HG03039 (cell line): ENCODE data around the gene ZNF319.

Experiments used
- ATAC-seq: cut with Tn5 transposase; IDR thresholded peaks from one replicate; pipeline ENCODE4 v1.9.1; 2021; ENCODE audit warnings: mild to moderate bottlenecking, moderate library complexity; ENCODE audit not compliant: unreplicated experiment

ZNF319 gene

DNA sequence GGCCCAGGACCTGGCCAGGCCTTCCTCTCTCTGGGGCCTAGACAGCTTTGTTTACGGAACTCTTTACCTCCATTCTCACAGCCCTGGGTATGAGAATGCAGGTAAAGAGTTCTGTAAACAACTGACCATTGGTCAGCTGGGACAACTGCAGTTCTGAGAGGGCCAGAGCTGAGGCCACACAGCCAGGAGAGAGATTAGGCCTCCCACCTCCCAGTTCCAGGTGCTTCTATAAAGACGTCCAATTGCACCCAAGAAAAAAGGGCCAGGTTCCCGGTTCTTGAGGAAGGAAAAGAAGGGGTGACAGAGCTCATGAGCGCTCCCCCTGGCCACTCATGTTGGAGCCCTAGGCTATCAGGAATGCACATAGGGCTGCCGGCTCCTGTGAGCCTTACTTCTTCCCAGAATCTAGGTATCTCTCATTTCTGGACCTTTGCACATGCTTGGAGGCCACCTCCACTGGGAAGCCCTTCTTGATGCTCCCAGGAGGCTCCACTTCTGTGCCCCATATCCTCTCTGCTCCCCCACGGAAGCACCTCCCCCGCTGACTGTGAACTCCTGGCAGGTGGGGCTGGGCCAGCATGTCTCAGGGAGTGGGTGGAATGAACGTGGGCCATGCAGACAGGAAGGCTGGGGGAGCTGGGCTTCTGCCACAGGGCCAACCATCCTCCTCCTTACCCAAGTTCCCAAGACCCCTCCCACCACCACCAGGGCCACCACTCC lies 42.6 kb downstream of the ZNF319 start:
- no peak for ATAC-seq

DNA sequence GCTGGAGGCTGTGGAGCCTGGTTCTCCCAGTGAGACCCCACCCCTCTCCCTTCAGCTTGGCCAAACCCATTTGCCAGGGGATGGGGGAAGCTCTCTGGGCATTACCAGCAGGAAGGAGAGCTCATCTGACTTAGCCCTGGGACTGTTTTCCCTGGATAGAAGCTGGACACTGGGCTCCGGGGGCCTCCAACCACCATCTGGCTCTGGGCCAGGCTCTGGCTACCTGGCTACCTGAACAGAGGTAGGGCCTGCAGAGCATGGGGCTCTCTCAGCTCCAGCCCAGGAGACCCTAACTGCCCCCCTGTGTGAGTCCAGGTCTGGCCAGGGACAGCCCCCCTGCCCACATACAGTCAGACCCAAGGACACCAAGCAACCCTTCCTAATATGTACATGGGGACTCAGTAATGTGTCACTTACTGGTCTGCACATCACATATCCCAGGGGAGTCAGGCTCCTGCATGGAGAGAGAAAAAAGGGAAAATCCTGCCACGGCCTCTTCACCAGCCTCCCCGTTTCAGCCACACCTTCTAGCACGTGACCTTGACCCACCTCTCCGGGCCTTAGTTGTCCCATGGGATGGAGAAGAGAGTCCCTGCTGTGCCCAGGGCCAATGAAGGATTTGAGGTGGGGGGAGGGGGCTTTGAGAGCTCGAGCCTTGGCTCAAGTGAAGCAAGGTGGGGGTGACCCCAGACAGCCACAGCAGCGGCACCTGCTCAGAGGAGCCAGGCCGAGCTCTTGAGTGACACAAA lies 43.4 kb downstream of the ZNF319 start:
- ATAC-seq: no peak

DNA sequence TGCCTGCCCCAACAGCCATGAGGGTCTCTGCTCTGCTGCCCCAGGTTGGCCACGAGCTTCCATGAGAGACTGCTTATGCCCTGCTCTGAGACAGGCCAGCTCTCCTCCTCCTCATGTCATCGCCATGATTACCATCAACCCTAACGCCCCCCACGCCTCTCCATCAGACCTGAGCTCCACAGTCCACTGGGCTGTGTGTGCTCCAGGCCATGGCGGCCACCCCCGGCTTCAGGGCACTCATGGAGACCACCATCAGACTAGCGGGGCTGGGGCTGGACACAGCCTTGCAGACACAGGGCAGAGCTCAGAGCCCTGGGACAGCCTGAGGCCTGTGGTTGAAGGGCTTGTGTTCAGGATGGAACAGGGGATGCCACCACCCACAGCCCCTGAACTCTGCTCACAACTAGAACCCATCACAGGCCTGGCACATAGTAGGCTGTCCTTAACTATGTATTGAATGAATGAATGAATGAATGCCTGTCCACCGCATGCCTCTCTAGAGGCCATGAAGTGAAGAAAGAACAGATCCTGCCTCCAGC lies 44.1 kb downstream of the ZNF319 start:
- ATAC-seq: no peak

DNA sequence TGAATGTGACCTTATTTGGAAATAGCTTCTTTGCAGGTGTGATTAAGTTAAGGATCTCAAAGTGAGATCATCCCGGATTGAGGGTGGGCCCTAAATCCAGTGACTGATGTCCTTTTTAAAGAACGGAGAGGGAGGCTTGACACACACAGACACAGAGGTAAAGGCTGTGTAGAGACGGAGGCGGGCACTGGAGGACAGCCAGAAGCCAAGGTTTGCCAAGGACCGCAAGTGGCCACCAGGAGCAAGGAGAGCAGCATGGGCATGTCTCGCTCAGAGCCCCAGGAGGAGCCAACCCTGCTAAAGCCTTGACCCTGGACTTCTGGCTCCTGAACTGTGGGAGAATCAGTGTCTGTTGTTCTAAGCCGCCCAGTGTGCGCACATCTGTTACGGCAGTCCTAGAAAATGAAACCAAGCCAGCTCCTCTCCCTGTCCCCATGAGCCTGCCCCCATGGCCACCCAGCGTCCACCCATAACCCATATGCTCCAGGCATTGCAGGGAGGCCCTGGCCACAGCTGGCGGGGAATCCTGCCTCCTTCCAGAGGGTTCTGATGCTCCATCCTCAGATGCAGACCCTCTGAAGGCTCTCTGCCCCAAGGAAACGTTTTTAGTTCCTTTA lies 44.8 kb downstream of the ZNF319 start:
- ATAC-seq: no peak

DNA sequence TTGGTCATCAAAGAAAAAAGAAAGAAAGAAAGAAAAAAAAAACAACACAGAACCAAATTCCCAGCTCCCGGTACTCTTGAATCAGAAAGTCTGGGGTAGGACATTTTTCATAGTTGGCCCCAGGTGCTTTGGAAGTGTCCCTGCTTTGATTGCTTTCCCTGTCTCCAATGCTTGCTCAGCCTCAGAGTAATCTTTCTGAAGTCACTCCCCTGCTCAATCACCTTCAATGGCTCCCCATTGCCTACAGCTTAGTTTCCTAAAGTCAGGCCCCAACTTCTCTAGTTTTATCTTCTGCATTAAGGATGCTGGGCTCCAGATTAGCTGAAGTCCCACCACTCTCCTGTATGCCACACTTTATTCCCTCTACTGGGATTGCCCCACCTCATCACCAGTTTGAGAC lies 46.6 kb downstream of the ZNF319 start:
- no peak for ATAC-seq

DNA sequence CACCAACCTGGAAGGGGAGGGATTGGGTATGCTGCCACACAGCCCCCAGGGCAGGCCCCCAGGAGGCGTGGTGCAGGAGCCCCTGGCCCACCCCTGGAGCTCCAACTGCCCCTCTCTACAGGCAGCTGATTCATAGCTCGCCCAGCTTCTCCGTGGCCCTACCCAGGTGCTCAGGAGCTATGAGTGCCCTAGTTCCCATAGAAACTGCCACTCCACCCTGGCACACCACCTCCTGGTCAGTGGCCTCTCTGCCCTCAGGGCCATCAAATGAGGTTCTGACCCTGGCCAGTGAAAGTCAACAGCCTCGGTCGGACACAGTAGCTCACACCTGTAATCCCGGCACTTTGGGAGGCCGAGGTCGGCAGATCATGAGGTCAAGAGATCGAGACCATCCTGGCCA lies 47.6 kb downstream of the ZNF319 start:
- ATAC-seq: no peak

DNA sequence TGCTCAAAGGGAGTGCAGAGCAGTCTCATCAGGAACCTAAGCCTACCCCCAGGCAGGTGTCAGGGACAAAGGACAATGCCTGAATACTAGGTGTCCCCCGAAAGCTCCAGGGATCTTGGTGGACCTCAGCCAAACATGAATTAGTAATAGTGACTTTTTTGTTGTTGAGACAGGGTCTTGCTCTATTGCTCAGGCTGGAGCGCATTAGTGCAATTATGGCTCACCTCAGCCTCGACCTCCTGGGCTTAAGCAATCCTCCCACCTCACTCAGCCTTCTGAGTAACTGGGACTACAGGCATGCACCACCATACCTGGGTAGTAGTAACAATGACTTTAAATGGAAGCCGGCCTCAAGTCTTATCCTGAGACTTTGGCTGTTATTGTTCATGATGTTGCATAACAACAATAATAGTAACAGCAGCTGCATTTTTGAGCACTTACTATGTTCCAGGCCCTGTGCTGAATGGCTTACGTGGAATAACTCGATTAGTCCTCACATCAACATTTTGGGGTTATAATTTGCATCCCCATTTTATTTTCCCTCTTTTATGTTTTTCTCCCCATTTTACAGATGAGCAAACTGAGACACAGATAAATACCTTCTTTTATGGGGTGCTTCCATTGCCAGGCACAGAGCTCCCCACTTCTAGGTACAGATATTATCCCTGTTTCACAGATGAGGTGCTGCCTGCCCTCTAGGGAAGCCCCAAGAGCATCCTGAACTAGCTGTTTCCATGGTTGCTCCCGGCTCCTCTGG lies 49.1 kb downstream of the ZNF319 start:
- no peak for ATAC-seq

DNA sequence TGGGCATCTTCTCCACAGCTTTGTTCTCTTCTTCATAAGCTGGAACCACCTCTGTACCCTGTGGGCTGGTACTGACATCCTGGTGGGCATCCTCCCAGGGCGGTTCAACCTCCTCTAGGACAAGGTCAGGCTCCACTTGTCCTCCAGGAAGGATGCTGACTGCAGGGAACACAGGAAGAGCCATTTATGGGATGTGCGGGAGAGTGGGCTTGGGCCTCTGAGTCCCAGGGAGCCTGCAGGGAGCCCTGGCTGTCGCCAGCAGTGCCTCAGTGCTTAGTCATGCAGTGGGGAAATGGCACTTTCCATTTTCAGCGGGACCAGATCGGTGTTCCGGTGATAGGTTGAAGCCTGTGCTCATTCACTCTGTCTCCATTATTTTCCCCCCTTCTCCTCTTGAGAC lies 50.1 kb downstream of the ZNF319 start:
- ATAC-seq: no peak

DNA sequence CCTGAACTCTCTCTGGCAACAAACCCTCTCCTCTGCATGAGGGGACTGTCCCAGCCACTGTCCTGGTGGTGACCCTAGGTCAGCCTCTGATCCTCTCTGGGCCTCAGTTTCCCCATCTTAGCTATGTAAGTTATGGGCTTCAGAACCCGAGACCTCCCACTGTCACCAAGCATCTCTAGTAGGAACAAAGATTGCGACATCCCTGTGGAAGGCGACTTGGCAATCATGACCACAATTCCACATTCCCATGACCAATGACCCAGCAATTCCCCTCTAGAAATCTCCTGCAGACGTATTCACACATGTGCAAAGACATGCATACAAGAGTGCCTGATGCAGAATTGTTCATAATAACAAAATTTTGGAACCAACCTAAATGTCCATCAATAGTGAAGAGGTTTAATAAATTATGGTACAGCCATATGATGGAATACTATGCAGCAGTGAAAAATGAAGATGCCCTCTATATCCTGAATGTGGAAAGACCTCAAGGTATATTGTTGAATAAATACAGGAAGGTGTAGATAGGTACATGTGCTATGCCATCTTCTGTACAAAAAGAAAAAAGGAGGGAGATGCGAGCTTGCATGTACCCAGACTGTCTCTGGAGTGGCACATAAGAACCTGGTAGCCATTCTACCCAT lies 50.8 kb downstream of the ZNF319 start:
- ATAC-seq: no peak

DNA sequence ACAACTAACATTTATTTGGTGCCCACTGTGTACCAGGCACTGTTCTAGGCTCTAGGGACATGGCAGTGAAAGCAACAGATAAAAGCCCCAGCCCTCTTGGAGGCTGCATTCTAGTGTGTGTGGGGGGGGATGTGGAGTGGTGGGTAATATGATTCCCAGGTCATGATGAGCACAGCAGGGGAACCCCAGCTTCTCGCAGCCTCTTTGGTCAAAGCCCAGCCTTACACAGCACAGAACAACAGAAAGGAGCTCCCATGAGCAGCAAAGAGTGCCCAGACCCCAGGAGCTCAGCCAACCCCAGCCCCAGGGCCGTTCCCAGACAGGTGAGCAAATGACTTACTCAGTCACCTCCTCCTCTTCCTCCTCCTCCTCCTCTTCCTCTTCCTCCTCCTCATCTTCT lies 51.5 kb downstream of the ZNF319 start:
- ATAC-seq: no peak

DNA sequence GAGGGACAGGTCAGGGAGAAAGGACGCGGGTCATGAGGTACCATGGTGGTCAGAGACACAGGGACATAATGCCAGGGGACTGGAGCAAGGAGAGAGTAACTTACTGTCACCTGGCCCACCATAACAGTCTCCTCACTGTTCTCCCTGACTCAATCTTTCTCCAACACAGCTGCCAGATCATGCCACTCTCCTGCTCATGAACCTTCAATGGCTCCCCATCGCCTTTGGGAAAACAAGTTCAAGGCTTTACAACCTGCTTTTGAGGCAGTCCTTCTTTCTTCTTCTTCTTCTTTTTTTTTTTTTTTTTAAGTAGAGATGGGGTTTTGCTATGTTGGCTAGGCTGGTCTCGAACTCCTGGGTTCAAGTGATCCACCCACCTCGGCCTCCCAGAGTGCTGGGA lies 52.4 kb downstream of the ZNF319 start:
- ATAC-seq: no peak

DNA sequence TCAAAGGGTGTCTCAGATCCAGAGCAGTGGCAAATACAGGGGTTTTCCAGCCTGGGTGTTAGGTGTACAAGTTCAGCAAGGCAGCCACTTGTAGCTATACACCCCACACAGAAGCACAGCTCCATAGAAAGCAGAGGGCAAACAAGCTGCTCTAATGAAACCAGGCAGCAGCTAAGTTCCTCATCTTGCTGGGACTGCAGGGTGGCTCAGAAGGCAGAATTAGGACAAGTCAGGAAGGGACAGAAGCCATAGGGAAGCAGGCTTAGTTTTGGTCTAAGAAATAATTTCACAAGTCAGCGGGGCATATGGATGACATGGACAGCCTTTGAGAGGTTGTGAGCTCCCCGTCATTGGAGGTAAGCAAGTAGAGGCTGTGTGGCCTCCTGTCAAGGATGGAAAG lies 53.2 kb downstream of the ZNF319 start:
- no peak for ATAC-seq

DNA sequence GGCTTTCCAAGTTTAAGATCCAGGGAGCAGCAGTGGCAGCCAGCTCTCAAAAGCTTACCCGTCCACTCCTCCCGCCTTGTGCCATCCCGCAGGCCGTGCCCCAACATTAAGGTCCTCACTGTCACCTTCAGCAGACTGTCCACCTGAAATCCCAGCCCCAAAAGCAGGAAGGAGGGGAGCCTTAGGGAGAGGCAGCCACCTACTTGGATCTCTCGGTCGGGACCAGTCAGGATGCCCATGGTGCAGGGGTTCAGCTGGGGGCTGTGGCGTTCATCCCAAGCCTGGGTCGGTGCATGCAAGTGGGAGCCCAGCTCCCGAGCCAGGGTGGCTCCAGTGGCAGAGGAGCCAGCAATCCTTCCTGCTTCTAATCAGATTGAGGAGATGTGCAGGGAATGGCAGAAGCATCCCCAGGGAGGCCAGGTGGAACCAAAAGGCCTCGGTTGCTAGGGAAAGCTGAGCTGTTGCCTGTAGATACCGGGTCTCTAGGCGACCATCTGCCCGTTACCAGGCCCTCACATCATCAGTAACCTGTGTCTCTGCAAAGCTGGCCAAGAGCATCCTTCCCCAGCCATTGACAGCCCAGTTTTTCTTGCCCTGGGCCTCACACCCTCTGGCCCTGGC lies 54.2 kb downstream of the ZNF319 start:
- no peak for ATAC-seq

DNA sequence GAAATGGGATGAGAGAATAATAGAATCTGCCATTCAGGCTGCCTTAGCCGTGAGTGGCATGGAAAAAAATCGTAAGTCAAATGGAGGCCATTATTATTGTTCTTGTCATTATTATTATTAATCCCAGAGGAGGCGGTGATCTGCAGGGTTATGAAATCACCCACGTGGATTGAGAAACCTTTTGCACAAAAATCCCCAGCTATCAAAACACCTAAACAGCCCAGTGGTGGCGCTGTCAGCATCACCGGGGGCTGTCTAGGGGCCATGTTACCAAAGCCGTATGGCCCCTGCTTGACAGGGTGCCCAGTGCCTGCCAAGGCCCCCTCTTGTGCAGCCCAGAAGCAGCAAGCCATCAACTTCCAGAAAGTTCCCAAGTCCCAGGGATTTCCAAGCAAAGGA lies 54.7 kb downstream of the ZNF319 start:
- ATAC-seq: no peak

DNA sequence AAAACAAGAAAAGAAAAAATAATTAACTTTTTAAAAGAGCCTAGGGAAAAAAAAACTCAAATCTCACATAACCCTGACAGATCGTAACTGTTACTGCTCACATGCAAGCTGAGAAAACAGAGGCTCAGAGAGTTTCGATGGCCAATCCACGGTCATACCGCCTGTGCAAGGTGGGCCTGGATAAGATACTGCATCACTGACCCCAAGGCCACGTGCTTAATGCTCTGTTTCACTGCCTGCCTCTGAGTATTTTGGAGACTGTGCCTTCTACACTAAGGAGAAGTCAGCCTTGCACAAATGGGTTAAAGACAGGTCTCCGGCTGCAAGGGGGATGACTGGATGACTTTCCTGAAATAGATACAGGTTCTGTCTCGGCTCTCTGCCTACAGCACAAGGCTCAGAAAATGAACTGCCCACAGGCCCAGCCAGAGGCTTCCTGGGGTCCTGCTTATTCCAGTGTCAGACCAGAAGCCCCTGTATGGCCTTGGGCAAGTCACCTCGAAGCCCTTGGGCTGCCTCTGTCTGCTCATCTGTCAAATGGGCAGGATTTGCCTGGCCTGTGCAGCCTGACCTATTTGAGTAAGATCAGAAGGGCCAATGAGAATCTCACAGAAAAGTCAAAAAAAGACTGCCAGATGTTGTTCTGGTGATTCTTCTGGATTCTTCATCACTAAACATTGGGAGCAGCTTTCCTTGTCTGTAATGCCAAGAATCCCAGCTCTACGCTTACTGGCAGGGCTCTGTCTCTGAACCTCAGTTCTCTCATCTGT lies 55.3 kb downstream of the ZNF319 start:
- no peak for ATAC-seq
